Peyer's patch (tissue), 4 donors: ENCODE results near the gene NANOS1. TPM values are rescaled to one million over a fixed set of nuclear protein-coding genes. Genes with fewer than 3 reads are reported as not detected.

Experiments
- DNase-seq, 3 donors: peaks; one replicate each; pipeline ENCODE4 v3.0.0-alpha.2; 2017 to 2019
- H3K27ac ChIP-seq, 4 donors: fragments of 200-600 bp; sonication (generic); one replicate each; pipeline ENCODE4 v1.5.1; 2016 to 2019
- H3K27me3 ChIP-seq, 2 donors: fragments of 200-600 bp; sonication (generic); one replicate each; pipeline ENCODE4 v1.5.1; 2019
- H3K36me3 ChIP-seq, 3 donors: fragments of 200-600 bp; sonication (generic); one replicate each; pipeline ENCODE4 v1.5.1; 2016 to 2019
- H3K4me1 ChIP-seq, 4 donors: fragments of 200-600 bp; sonication (generic); one replicate each; pipeline ENCODE4 v1.5.1; 2016 to 2019
- H3K4me3 ChIP-seq, 4 donors: fragments of 200-600 bp; sonication (generic); 1 replicate in 3 of 4; 2 replicates in 1 of 4; pipeline ENCODE4 v1.5.1; 2016 to 2019; ENCODE audit warnings: mild to moderate bottlenecking in 1 of 4
- H3K9me3 ChIP-seq, 4 donors: fragments of 200-600 bp; sonication (generic); one replicate each; pipeline ENCODE4 v1.5.1; 2016 to 2019; ENCODE audit warnings: mild to moderate bottlenecking in 1 of 4
- CTCF ChIP-seq, 6 experiments: fragments of 450-650 bp in 4 of 6; fragments of 200-600 bp in 2 of 6; sonication (generic) in 1 of 6; IDR thresholded peaks; one replicate each; pipeline ENCODE4 v1.5.1; 2017 to 2019; ENCODE audit warnings: antibody characterized with exemption in 6 of 6, mild to moderate bottlenecking in 3 of 6, moderate library complexity in 1 of 6
- POLR2A ChIP-seq, 2 donors: fragments of 450-650 bp; IDR thresholded peaks; one replicate each; pipeline ENCODE4 v1.5.1; 2017; ENCODE audit warnings: antibody characterized with exemption in 2 of 2, mild to moderate bottlenecking in 2 of 2, moderate library complexity in 2 of 2
- total RNA-seq, 4 donors: library from RNA; depleted of rRNA; stranded (reverse); fragments of >200 nt; gene quantifications; one replicate each; pipeline ENCODE4 v1.1.0, GENCODE V29; 2016

NANOS1 gene
- total RNA-seq, 4 donors from 2014 or later: 0.13 to 9.9 TPM; not detected in 2

GRCh38 chr10:119051775-119052174 is 22.3 kb downstream of the NANOS1 start:
- no peak for DNase-seq
- Histone ChIP-seq H3K4me3 (no peak overlapping the region), H3K9me3 (no peaks in the 10 kb centered on the region), H3K4me1 (no peaks in the 10 kb centered on the region), H3K36me3 (peaks cover 0 to 100% (median 2%) of the 10 kb centered on the region in 3 donors), H3K27ac (no peak overlapping the region), H3K27me3 (no peaks in the 10 kb centered on the region)
- TF ChIP-seq CTCF (IDR thresholded peaks at IDR 0.05): no peak
- no peak for TF ChIP-seq POLR2A (IDR thresholded peaks at IDR 0.05)

- Histone ChIP-seq H3K27me3 (no peaks in the 10 kb centered on the region), H3K27ac (no peak overlapping the region), H3K4me1 (no peaks in the 10 kb centered on the region), H3K4me3 (no peak overlapping the region), H3K9me3 (no peaks in the 10 kb centered on the region), H3K36me3 (peaks cover 4 to 100% (median 4%) of the 10 kb centered on the region in 3 donors)
- TF ChIP-seq POLR2A (IDR thresholded peaks at IDR 0.05) (no peak), CTCF (IDR thresholded peaks at IDR 0.05) (no peak)
- DNase-seq: no peak
Observed at GRCh38 chr10:119055472-119055871, 26.0 kb downstream of the NANOS1 start.

GRCh38 chr10:119058010-119058409 is 28.5 kb downstream of the NANOS1 start:
- Histone ChIP-seq H3K27ac (no peak overlapping the region), H3K4me1 (no peaks in the 10 kb centered on the region), H3K27me3 (no peaks in the 10 kb centered on the region), H3K4me3 (no peak overlapping the region), H3K36me3 (peaks cover 4 to 98% (median 4%) of the 10 kb centered on the region in 3 donors), H3K9me3 (no peaks in the 10 kb centered on the region)
- no peak for TF ChIP-seq CTCF (IDR thresholded peaks at IDR 0.05)
- TF ChIP-seq POLR2A (IDR thresholded peaks at IDR 0.05): no peak
- no peak for DNase-seq

- Histone ChIP-seq H3K4me1 (no peaks in the 10 kb centered on the region), H3K27ac (no peak overlapping the region), H3K36me3 (peaks cover 4 to 98% (median 4%) of the 10 kb centered on the region in 3 donors), H3K27me3 (no peaks in the 10 kb centered on the region), H3K9me3 (no peaks in the 10 kb centered on the region), H3K4me3 (no peak overlapping the region)
- TF ChIP-seq CTCF (IDR thresholded peaks at IDR 0.05) (no peak), POLR2A (IDR thresholded peaks at IDR 0.05) (no peak)
- DNase-seq: no peak
Observed at GRCh38 chr10:119059557-119059956, 30.0 kb downstream of the NANOS1 start.

GRCh38 chr10:119060107-119060506 is 30.6 kb downstream of the NANOS1 start:
- Histone ChIP-seq H3K27ac (no peak overlapping the region), H3K36me3 (peaks cover 4 to 98% (median 8%) of the 10 kb centered on the region in 3 donors), H3K4me3 (no peak overlapping the region), H3K27me3 (no peaks in the 10 kb centered on the region), H3K4me1 (no peaks in the 10 kb centered on the region), H3K9me3 (no peaks in the 10 kb centered on the region)
- DNase-seq: no peak
- TF ChIP-seq CTCF (IDR thresholded peaks at IDR 0.05) (no peak), POLR2A (IDR thresholded peaks at IDR 0.05) (no peak)

GRCh38 chr10:119061352-119061751 is 31.8 kb downstream of the NANOS1 start:
- Histone ChIP-seq H3K27ac (no peak overlapping the region), H3K27me3 (no peaks in the 10 kb centered on the region), H3K4me3 (no peak overlapping the region), H3K4me1 (no peaks in the 10 kb centered on the region), H3K9me3 (no peaks in the 10 kb centered on the region), H3K36me3 (peaks cover 4 to 96% (median 8%) of the 10 kb centered on the region in 3 donors)
- TF ChIP-seq POLR2A (IDR thresholded peaks at IDR 0.05) (no peak), CTCF (IDR thresholded peaks at IDR 0.05) (no peak)
- no peak for DNase-seq
